SK-N-MC (cell line): ENCODE data around the gene ATP8B3.

Experiments
- DNase-seq: peaks from one replicate; pipeline ENCODE4 v3.0.0-alpha.2; 2011; ENCODE audit warnings: low read depth, low spot score
- H3K27ac ChIP-seq: fragments of 200-600 bp; sonication (generic); 2 replicates; pipeline ENCODE4 v1.5.1; 2016; ENCODE audit warnings: mixed run types
- H3K36me3 ChIP-seq: fragments of 200-600 bp; sonication (generic); 2 replicates; pipeline ENCODE4 v1.6.1; 2017; ENCODE audit warnings: antibody characterized with exemption, low read length, mixed read lengths; ENCODE audit not compliant: insufficient read depth
- H3K4me3 ChIP-seq: fragments of 200-600 bp; sonication (generic); 2 replicates; pipeline ENCODE4 v1.5.1; 2016
- H3K9ac ChIP-seq: fragments of 200-600 bp; sonication (generic); 2 replicates; pipeline ENCODE4 v1.8.0; 2017; ENCODE audit warnings: mixed run types, mixed read lengths; ENCODE audit not compliant: insufficient read length
- H3K9me3 ChIP-seq: fragments of 200-600 bp; sonication (generic); 2 replicates; pipeline ENCODE4 v1.6.1; 2017; ENCODE audit warnings: low read depth, mild to moderate bottlenecking, antibody characterized with exemption, low read length, moderate library complexity, mixed read lengths
- EZH2 ChIP-seq: fragments of 200-600 bp; sonication (generic); IDR thresholded peaks from one replicate; pipeline ENCODE4 v1.6.1; 2017; ENCODE audit warnings: antibody characterized with exemption
- FOXP2 ChIP-seq: optimal IDR thresholded peaks from 2 replicates; pipeline ENCODE3; 2011; ENCODE audit warnings: mild to moderate bottlenecking, moderate library complexity; ENCODE audit not compliant: insufficient read depth; ENCODE audit errors: extremely low read length, control extremely low read depth
- POLR2AphosphoS5 ChIP-seq: IDR thresholded peaks from 2 replicates; pipeline ENCODE4 v1.6.1; 2012; ENCODE audit warnings: mild to moderate bottlenecking, low read depth, low read length, borderline replicate concordance

Gene ATP8B3, protein sequence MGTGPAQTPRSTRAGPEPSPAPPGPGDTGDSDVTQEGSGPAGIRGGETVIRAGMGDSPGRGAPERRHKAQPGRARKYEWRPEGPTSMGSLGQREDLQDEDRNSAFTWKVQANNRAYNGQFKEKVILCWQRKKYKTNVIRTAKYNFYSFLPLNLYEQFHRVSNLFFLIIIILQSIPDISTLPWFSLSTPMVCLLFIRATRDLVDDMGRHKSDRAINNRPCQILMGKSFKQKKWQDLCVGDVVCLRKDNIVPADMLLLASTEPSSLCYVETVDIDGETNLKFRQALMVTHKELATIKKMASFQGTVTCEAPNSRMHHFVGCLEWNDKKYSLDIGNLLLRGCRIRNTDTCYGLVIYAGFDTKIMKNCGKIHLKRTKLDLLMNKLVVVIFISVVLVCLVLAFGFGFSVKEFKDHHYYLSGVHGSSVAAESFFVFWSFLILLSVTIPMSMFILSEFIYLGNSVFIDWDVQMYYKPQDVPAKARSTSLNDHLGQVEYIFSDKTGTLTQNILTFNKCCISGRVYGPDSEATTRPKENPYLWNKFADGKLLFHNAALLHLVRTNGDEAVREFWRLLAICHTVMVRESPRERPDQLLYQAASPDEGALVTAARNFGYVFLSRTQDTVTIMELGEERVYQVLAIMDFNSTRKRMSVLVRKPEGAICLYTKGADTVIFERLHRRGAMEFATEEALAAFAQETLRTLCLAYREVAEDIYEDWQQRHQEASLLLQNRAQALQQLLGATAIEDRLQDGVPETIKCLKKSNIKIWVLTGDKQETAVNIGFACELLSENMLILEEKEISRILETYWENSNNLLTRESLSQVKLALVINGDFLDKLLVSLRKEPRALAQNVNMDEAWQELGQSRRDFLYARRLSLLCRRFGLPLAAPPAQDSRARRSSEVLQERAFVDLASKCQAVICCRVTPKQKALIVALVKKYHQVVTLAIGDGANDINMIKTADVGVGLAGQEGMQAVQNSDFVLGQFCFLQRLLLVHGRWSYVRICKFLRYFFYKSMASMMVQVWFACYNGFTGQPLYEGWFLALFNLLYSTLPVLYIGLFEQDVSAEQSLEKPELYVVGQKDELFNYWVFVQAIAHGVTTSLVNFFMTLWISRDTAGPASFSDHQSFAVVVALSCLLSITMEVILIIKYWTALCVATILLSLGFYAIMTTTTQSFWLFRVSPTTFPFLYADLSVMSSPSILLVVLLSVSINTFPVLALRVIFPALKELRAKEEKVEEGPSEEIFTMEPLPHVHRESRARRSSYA (N-terminal part only)

DNA sequence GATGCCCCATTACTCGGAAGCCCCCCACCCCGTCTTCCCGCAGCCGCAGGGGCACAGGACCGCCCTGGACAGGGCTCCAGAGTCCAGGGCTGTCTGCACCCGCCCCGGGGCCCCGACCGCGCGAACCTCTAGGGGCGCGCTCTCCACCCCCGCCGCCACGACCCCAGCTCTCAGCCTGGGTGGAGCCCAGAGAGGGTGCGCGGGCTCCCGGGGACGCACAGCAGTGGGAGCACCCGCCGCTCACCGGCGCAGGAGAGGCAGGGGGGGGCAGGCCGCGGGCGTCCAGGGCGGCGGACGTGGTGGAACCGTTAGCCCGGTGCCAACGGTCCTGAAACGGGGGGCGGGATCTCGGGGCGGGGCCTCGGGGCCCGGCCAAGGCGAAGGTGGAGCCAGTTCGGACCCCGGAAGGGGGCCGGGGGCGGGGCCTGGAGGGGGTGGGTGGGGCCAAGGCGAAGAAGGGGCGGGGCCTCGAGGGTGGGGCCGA, at the start of gene ATP8B3:
Gene ATP8B3 (minus strand): TSS at position 335 of the 484 bp plus-strand sequence. CDS start 540 bp downstream, outside the sequence.
- H3K36me3 ChIP-seq = peaks cover 7% of the 10 kb centered on the region; the same call in 1 of the 2 replicates
- no peaks in the 10 kb centered on the region for H3K9me3 ChIP-seq
- TF ChIP-seq FOXP2 (no peak), EZH2 (no peak), POLR2AphosphoS5 (no peak)
- peak within 1 kb of the TSS; percentile 77 for H3K4me3 ChIP-seq
- H3K9ac ChIP-seq = peak within 1 kb of the TSS; percentile 38
- H3K27ac ChIP-seq = no peak within 1 kb of the TSS
- DNase-seq = no peak

DNA sequence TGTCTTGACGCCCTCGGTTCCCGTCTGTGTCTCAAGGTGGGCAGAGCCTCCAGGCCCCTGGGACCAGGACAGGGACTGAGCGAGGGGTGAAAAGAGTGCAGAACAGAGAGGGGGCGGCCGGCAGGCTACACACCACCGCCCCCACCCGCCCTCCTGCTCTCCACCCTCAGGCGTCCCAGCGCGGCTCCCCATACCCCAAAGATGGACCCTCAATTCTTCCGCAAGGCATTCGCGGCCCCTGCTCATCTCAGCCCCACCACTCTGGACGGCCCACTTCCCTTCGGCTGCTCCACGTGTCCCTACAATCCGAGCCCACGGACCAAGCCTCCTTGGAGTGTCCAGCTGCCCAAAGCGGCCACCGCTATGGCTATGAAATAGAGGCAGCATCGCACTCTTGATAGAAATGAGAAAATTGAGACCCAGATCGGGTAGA, 49.5 kb upstream of the ATP8B3 start:
- Histone ChIP-seq H3K9me3 (no peaks in the 10 kb centered on the region), H3K9ac (peak overlapping the region; percentile 77), H3K4me3 (peak overlapping the region; percentile 95), H3K27ac (no peak overlapping the region), H3K36me3 (no peaks in the 10 kb centered on the region)
- DNase-seq = no peak
- TF ChIP-seq EZH2 (no peak), FOXP2 (no peak), POLR2AphosphoS5 (no peak)

DNA sequence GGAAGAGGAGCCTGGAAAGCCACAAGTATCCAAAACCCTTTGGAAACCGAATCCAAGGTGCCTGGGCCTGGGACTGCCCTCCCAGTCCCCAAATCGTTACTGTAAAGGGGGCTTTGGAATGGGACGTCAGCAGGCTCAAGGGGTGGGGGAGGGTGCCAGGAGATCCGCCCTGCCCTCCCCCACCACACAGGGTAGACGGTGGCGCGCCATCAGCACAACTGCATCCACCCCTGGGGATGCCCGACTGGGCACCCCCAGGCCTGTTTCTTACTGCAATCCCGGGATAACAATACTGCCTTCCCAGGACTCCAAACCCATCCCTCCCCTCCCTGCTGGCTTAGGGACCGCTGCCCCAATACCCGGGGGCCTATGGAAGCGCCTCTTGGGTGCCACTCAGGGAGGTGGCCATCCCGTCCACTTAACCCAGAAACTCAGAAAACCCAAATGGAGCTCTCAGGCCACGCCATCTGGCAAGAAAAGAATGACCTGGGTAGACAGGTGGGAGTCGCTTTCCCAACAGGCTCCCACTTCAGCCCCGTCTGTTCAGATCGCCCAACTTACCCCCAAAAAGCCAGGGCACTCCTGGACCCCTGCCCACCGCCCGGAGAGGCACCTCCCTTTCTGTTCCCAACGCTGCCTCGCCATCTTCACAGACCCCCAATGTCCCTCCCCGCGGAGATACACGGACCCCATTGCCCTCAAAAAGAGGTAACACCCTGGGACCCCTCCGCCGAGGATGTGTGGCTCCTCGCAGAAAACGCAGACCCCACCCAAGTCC, 48.9 kb upstream of the ATP8B3 start:
- no peak for DNase-seq
- Histone ChIP-seq H3K36me3 (no peaks in the 10 kb centered on the region), H3K4me3 (peak overlapping the region; percentile 95), H3K27ac (no peak overlapping the region), H3K9ac (peak overlapping the region; percentile 10), H3K9me3 (no peaks in the 10 kb centered on the region)
- TF ChIP-seq EZH2 (no peak), POLR2AphosphoS5 (no peak; the same call in 1 of the 2 replicates), FOXP2 (no peak)

DNA sequence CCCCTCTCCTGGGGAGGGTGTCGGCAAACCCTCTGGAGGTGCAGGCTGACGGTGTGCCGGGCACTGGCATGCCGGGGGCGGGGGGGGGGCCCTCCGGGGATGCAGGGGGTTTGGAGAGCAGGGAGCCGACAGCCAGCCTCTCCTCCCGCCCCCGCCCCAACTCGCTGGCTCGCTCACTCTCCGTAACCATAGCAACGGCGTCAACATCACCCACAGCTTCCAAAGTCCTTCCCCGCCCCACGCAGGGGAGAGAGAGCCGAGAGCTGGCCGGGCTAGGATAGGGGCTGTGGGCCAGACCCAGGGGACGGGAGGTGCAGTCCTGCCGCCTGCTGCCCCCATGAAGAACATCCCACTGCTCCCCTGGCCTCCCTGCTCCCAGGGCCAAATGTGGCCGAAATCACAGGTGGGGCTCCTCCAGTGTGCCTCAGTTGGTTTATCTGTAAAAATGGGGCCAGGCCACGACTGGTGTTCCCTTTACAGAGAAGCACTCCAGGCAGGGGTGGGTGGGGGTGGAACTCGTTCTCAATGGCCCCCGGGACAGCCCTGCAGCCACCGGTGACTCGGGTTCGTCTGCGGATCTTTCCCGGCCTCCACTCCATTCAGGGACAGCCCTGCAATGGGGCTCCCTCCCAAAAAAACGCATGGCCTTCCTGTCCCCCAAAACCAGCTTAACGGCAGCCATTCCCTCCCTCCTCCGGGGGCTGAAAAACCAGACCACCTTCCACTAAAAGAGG, 48.1 kb upstream of the ATP8B3 start:
- Histone ChIP-seq H3K4me3 (peak overlapping the region; percentile 95), H3K36me3 (no peaks in the 10 kb centered on the region), H3K27ac (no peak overlapping the region), H3K9me3 (no peaks in the 10 kb centered on the region), H3K9ac (peak overlapping the region; percentile 10)
- DNase-seq = no peak
- TF ChIP-seq EZH2 = no peak
- TF ChIP-seq FOXP2 = peak; percentile 7

DNA sequence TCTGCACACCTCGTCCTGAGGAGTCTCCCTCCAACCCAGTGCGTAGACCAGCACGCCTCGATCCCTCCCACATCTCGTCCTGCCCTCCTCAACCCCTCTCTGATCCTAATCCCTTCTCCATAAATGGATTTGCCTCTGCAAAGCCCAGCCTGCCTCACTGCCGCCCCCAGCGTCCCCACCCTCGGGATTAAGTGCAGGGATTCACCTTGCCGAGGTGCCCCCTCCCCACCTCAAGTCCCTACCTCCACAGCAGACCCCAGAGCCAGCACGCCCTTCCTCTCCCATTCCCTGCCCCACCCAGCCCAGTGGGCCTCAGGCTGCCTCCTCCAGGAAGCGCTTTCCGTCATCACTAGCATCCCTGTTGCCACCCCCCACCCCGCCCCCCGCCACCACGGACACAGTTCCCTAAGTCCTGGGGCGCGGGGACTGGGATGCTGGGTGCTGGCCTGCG, 47.3 kb upstream of the ATP8B3 start:
- Histone ChIP-seq H3K27ac (no peak overlapping the region), H3K4me3 (peak overlapping the region; percentile 95), H3K9ac (no peak overlapping the region), H3K9me3 (no peaks in the 10 kb centered on the region), H3K36me3 (no peaks in the 10 kb centered on the region)
- DNase-seq = no peak
- TF ChIP-seq FOXP2 (no peak), EZH2 (no peak), POLR2AphosphoS5 (no peak)

DNA sequence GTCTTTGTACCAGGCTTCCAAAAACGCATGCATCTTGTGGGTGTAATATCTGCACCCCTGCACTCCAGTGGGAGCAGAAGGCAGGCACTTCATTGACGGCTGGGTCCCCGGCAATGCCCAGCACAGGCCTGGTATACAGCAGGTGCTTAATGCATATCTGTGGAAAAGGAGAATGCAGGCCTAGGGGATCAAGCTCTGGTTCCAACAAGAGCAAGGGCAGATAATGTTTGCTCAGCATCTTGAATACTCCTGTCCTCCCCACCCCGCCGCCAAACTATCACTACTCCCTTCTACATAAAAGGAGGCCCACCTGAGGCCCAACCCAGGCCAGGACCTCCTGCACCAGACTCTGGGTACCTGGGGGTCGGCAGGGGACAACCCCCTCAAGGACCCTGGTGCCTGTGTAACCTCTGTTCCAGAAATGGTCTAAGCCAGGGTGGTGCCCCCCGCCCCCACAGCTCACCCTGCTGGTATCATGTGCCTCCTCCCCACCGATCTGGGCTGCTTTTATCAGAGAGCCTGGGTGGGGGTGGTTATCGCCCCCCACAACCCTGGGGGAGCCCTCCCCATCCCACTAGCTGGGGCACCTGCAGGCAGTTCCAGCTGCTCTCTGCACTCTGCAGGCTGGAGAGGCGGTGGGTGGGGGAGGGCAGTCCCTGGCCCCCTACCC, 46.5 kb upstream of the ATP8B3 start:
- H3K4me3 ChIP-seq = no peak overlapping the region
- H3K9me3 ChIP-seq = no peaks in the 10 kb centered on the region
- H3K9ac ChIP-seq = no peak overlapping the region
- no peak overlapping the region for H3K27ac ChIP-seq
- TF ChIP-seq EZH2 (no peak), FOXP2 (no peak), POLR2AphosphoS5 (no peak; the same call in 1 of the 2 replicates)
- 0 out of 2 replicates have a peak, but pooled peaks cover 4% of the 10 kb centered on the region for H3K36me3 ChIP-seq
- no peak for DNase-seq
